ENCODE results near the gene FRAS1. TPM values are rescaled to one million over a fixed set of nuclear protein-coding genes. Genes with fewer than 3 reads are reported as not detected.

FRAS1 gene
- total and polyA plus RNA-seq, 2 of the 8 experiments (the other 6 are each of a cell fraction or from before 2014, with no cell fraction given), result 38.5 to 109 TPM

- peaks cover 0 to 2% (median under 1%) of the 10 kb centered on the region in 4 experiments; a peak in 2 of 7 replicates for H3K4me1 ChIP-seq (replicated peaks in 1 of 4; ENCODE audit: control insufficient read depth in 3 of 4, insufficient read depth in 4 of 4, low read length in 3 of 4)
- no peak overlapping the region for H2BK20ac ChIP-seq (ENCODE audit: low read length)
- H2AFZ ChIP-seq (ENCODE audit: low read length), result no peak overlapping the region
- H4K8ac ChIP-seq (ENCODE audit: extremely low read depth, insufficient read depth, low read length), result no peak overlapping the region
- no peak overlapping the region for H2BK15ac ChIP-seq (ENCODE audit: low read length)
- no peak overlapping the region for H4K5ac ChIP-seq (ENCODE audit: insufficient read length, low read depth, low read length)
- H3K4ac ChIP-seq (replicated peaks; ENCODE audit: insufficient read length, low read depth, low read length), result no peak overlapping the region
- H3K36me3 ChIP-seq (ENCODE audit: control insufficient read depth in 2 of 4, insufficient read depth in 4 of 4, low read length in 3 of 4), result peaks cover 3 to 53% (median 31%) of the 10 kb centered on the region in 4 experiments; a peak in 7 of 8 replicates
- 85% methylated on average over 2 of the region's 2 CpGs; no CpG with 5 or more reads in 1 of the 2 experiments for WGBS, 2 experiments (ENCODE audit: extremely low coverage in 1 of 2, insufficient coverage in 1 of 2, insufficient read length in 1 of 2, insufficient replicate concordance in 2 of 2, low coverage in 1 of 2, low lambda C conversion rate in 2 of 2, missing lambda C conversion rate in 1 of 2)
- no peak overlapping the region for H3K4me3 ChIP-seq (ENCODE audit: extremely low read depth in 1 of 4, insufficient read depth in 2 of 4, low read depth in 3 of 4, low read length in 4 of 4)
- H2AK5ac ChIP-seq (ENCODE audit: low read depth, low read length), result no peak overlapping the region
- H3K23ac ChIP-seq (ENCODE audit: insufficient read length), result no peak overlapping the region
- TF ChIP-seq YY1 (IDR thresholded peaks at IDR 0.05; ENCODE audit: low read depth, low read length) (no peak), POLR2A (IDR thresholded peaks at IDR 0.05; ENCODE audit: control extremely low read depth in 1 of 2, low read depth in 2 of 2, low read length in 2 of 2) (no peak), KDM4A (IDR thresholded peaks at IDR 0.05; ENCODE audit: low read depth, low read length, severe bottlenecking) (no peak), ASH2L (IDR thresholded peaks at IDR 0.05; ENCODE audit: low read length) (no peak), BCL11A (IDR thresholded peaks at IDR 0.05; ENCODE audit: low read depth in 2 of 2, low read length in 2 of 2) (no peak), RAD21 (IDR thresholded peaks at IDR 0.05 in 1 of 2, conservative IDR thresholded peaks at IDR 0.05 in 1 of 2; ENCODE audit: low read depth in 2 of 2, low read length in 2 of 2) (no peak), RFX5 (IDR thresholded peaks at IDR 0.05; ENCODE audit: borderline replicate concordance, low read depth, low read length) (no peak), CEBPB (IDR thresholded peaks at IDR 0.05; ENCODE audit: low read depth, low read length) (no peak), SIX5 (IDR thresholded peaks at IDR 0.05; ENCODE audit: low read depth, low read length) (no peak)
- POLR2A ChIA-PET (ENCODE audit: partially characterized antibody), result interaction anchor here (1.0 to 2.1 kb wide), 2 partner anchors 12 to 20 kb away, joined by 3 to 4 read pairs; no protein-coding TSS in a partner anchor
- no peak overlapping the region for H2BK12ac ChIP-seq (ENCODE audit: low read depth, low read length)
- H2BK5ac ChIP-seq (ENCODE audit: low read depth, low read length), result no peak overlapping the region
- no peak overlapping the region for H3K56ac ChIP-seq (replicated peaks; ENCODE audit: insufficient read length, low read depth, low read length)
- H3K9me3 ChIP-seq (ENCODE audit: insufficient read depth in 2 of 2, low read depth in 1 of 2, low read length in 1 of 2), result no peaks in the 10 kb centered on the region
- DNase-seq (ENCODE audit: low read depth in 1 of 2, low spot score in 2 of 2), result no peak
- H3K9ac ChIP-seq (replicated peaks in 1 of 4; ENCODE audit: extremely low read depth in 1 of 4, low read depth in 3 of 4, low read length in 3 of 4), result no peak overlapping the region
- no peak overlapping the region for H3K27ac ChIP-seq (ENCODE audit: low read depth, low read length)
- peaks cover 0 to under 1% of the 10 kb centered on the region in 2 experiments for H4K20me1 ChIP-seq (replicated peaks in 1 of 2; ENCODE audit: control insufficient read depth in 1 of 2, insufficient read depth in 2 of 2, low read length in 2 of 2)
- no peak overlapping the region for H2BK120ac ChIP-seq (replicated peaks; ENCODE audit: low read depth, low read length)
- no peaks in the 10 kb centered on the region for H3K27me3 ChIP-seq (replicated peaks in 1 of 4; ENCODE audit: control insufficient read depth in 3 of 4, extremely low read depth in 1 of 4, insufficient read depth in 3 of 4, low read length in 3 of 4)
- H4K91ac ChIP-seq (replicated peaks; ENCODE audit: insufficient read length, low read length), result no peak overlapping the region
- no peaks in the 10 kb centered on the region for H3K79me1 ChIP-seq (ENCODE audit: low read depth, low read length)
- no peak for FAIRE-seq
- no peak overlapping the region for H3K4me2 ChIP-seq (ENCODE audit: insufficient read depth in 1 of 2, low read depth in 2 of 2, low read length in 2 of 2)
- H3K79me2 ChIP-seq (ENCODE audit: control insufficient read depth in 1 of 2, insufficient read depth in 2 of 2, low read length in 2 of 2), result no peaks in the 10 kb centered on the region
- H3K18ac ChIP-seq (ENCODE audit: extremely low read depth, low read length), result no peak overlapping the region
- H3K14ac ChIP-seq (ENCODE audit: insufficient read length), result no peak overlapping the region
- H3K23me2 ChIP-seq (ENCODE audit: low read depth, low read length), result no peaks in the 10 kb centered on the region
- CTCF ChIA-PET (ENCODE audit: partially characterized antibody), result interaction anchor here (0.6 to 1.7 kb wide), 6 partner anchors 9 to 477 kb away, joined by 3 to 5 read pairs (median 3); no protein-coding TSS in a partner anchor
Observed at GRCh38 chr4:78437608-78438088, 380.5 kb downstream of the FRAS1 start.

All from H1 (cell line).